Posterior vena cava (tissue), 2 donors: ENCODE measurements around the gene MXRA8. TPM values are rescaled to one million over a fixed set of nuclear protein-coding genes. Genes with fewer than 3 reads are reported as not detected.

ENCODE experiments used
- DNase-seq: peaks from one replicate; pipeline ENCODE4 v3.0.0-alpha.2; 2020; ENCODE audit warnings: low spot score
- intact Hi-C, 2 donors: fragments of 100-400 bp; cut with DNase I; formaldehyde crosslinking; loops; one replicate each; pipeline versions ENCODE4 v1.14.1 to v1.14.2; 2022 to 2023
- total RNA-seq, 2 donors: library from RNA; stranded (reverse); fragmentation: NEBNext Ultra II Directional; extraction: Animal tissue kit (Norgen Biotek cat#: 25700); gene quantifications; one replicate each; pipeline ENCODE4 v1.2.1, GENCODE V29; 2021
- donor health status: DM: yes; HTN: yes; CAD: no.
- donor health status: DM: yes; HTN: yes; CAD: no.

The MXRA8 gene
- total RNA-seq, 2 donors from 2014 or later = 104 to 174 TPM

GRCh38 chr1:1342061-1342562 lies 16.2 kb downstream of the MXRA8 start:
- DNase-seq = no peak
- intact Hi-C loops = no loop called here

GRCh38 chr1:1341549-1342021 lies 16.8 kb downstream of the MXRA8 start:
- no peak for DNase-seq
- intact Hi-C loops = no loop called here

- no peak for DNase-seq
- intact Hi-C loops = no loop called here
Observed at GRCh38 chr1:1340791-1341548, 17.4 kb downstream of the MXRA8 start.

GRCh38 chr1:1340185-1340584 lies 18.2 kb downstream of the MXRA8 start:
- intact Hi-C loops = no loop called here
- no peak for DNase-seq

- DNase-seq = no peak
Observed at GRCh38 chr1:1338278-1338677, 20.1 kb downstream of the MXRA8 start.

GRCh38 chr1:1337793-1338147 lies 20.6 kb downstream of the MXRA8 start:
- DNase-seq = no peak
- intact Hi-C loops = no loop called here

More at GRCh38 chr1:1338278-1338677, 20.1 kb downstream of the MXRA8 start:
- intact Hi-C loops = no loop called here

GRCh38 chr1:1336931-1337792 lies 21.2 kb downstream of the MXRA8 start:
- intact Hi-C loops = no loop called here
- no peak for DNase-seq

GRCh38 chr1:1336446-1336845 lies 21.9 kb downstream of the MXRA8 start:
- DNase-seq = no peak
- intact Hi-C loops = no loop called here

GRCh38 chr1:1335792-1336248 lies 22.5 kb downstream of the MXRA8 start:
- no peak for DNase-seq
- intact Hi-C loops = no loop called here

- DNase-seq = no peak
- intact Hi-C loops = no loop called here
Observed at GRCh38 chr1:1335283-1335682, 23.1 kb downstream of the MXRA8 start.

GRCh38 chr1:1334835-1335234 lies 23.5 kb downstream of the MXRA8 start:
- no peak for DNase-seq

GRCh38 chr1:1333551-1334241 lies 24.7 kb downstream of the MXRA8 start:
- DNase-seq = no peak

More at GRCh38 chr1:1334835-1335234, 23.5 kb downstream of the MXRA8 start:
- intact Hi-C loops = no loop called here

GRCh38 chr1:1332774-1333480 lies 25.4 kb downstream of the MXRA8 start:
- intact Hi-C loops = no loop called here
- no peak for DNase-seq

More at GRCh38 chr1:1333551-1334241, 24.7 kb downstream of the MXRA8 start:
- intact Hi-C loops = no loop called here

GRCh38 chr1:1332031-1332755 lies 26.2 kb downstream of the MXRA8 start:
- no peak for DNase-seq
- intact Hi-C loops = no loop called here

- intact Hi-C loops = no loop called here
- DNase-seq = no peak
Observed at GRCh38 chr1:1331068-1331965, 27.0 kb downstream of the MXRA8 start, which contains the start of gene TAS1R3. Gene TAS1R3, plus strand, starts transcription at chr1:1331280. Its CDS starts 66 bp downstream, at chr1:1331346.

GRCh38 chr1:1330366-1331067 lies 27.8 kb downstream of the MXRA8 start:
- no peak for DNase-seq
- intact Hi-C loops = no loop called here
